CD4-positive, CD25-positive, alpha-beta regulatory T cell (primary cell): ENCODE measurements around the gene NCKAP5L. TPM values are rescaled to one million over a fixed set of nuclear protein-coding genes. Genes with fewer than 3 reads are reported as not detected.
A peak's percentile ranks its signal among the peaks of the same experiment; 100 is the strongest.
"Not testable (repeated sequence)": the region's sequence is repeated elsewhere in the genome, so short reads cannot be mapped to it uniquely, and the experiment has no call there.

Source experiments
- ATAC-seq, 2 donors: fragments of 150-1000 bp; cut with Tn5 transposase; one replicate each; pipeline ENCODE4 v1.10.0; 2021; ENCODE audit warnings: low read depth in 2 of 2, moderate number of reproducible peaks in 2 of 2, moderate library complexity in 1 of 2
- DNase-seq, 3 donors: peaks; one replicate each; pipeline versions ENCODE4 v3.0.0 to v3.0.0-alpha.2; 2012 to 2022; ENCODE audit warnings: mixed read lengths in 1 of 3
- H3K27ac ChIP-seq: one replicate; pipeline ENCODE4 v1.7.0; 2013; ENCODE audit warnings: mild to moderate bottlenecking, low read length; ENCODE audit not compliant: insufficient read depth, poor library complexity, severe bottlenecking
- H3K27me3 ChIP-seq: one replicate; pipeline ENCODE4 v1.7.0; 2013; ENCODE audit warnings: low read length; ENCODE audit not compliant: control insufficient read depth, insufficient read depth
- H3K36me3 ChIP-seq: one replicate; pipeline ENCODE4 v1.7.0; 2013; ENCODE audit warnings: mild to moderate bottlenecking, low read length, moderate library complexity; ENCODE audit not compliant: control insufficient read depth, insufficient read depth
- H3K4me1 ChIP-seq: 2 replicates; pipeline ENCODE4 v1.7.0; 2013; ENCODE audit warnings: mild to moderate bottlenecking, low read length; ENCODE audit not compliant: insufficient read depth, control insufficient read depth, poor library complexity, severe bottlenecking
- H3K4me3 ChIP-seq: one replicate; pipeline ENCODE4 v1.7.0; 2013; ENCODE audit warnings: low read depth, mild to moderate bottlenecking, low read length, moderate library complexity
- H3K9me3 ChIP-seq, 2 experiments: 1 replicate in 1 of 2; 2 replicates in 1 of 2; pipeline ENCODE4 v1.7.0; 2013; ENCODE audit warnings: low read length in 2 of 2, mild to moderate bottlenecking in 1 of 2, moderate library complexity in 1 of 2; ENCODE audit not compliant: control insufficient read depth in 2 of 2
- H3K27ac Mint-ChIP-seq, 3 donors: one replicate each; pipeline ENCODE4 v1.8.0; 2020 to 2022; ENCODE audit warnings: mild to moderate bottlenecking in 3 of 3, mixed read lengths in 3 of 3, moderate library complexity in 2 of 3
- H3K27me3 Mint-ChIP-seq: one replicate; pipeline ENCODE4 v1.8.0; 2022; ENCODE audit warnings: mild to moderate bottlenecking, mixed read lengths
- H3K36me3 Mint-ChIP-seq: one replicate; pipeline ENCODE4 v1.8.0; 2020; ENCODE audit warnings: mixed read lengths
- H3K4me1 Mint-ChIP-seq, 4 donors: one replicate each; pipeline ENCODE4 v1.8.0; 2020 to 2022; ENCODE audit warnings: mixed read lengths in 4 of 4, mild to moderate bottlenecking in 1 of 4
- H3K4me3 Mint-ChIP-seq, 4 donors: one replicate each; pipeline ENCODE4 v1.8.0; 2020 to 2022; ENCODE audit warnings: mild to moderate bottlenecking in 4 of 4, mixed read lengths in 4 of 4, moderate library complexity in 3 of 4
- H3K9me3 Mint-ChIP-seq, 7 donors: one replicate each; pipeline ENCODE4 v1.8.0; 2020 to 2022; ENCODE audit warnings: mixed read lengths in 7 of 7, mild to moderate bottlenecking in 3 of 7, moderate library complexity in 2 of 7
- polyA plus RNA-seq, 4 donors: library from polyadenylated mRNA; unstranded; fragments of 300-500 nt; fragmentation: Illumina TruSeq; gene quantifications; one replicate each; pipeline ENCODE4 v1.2.3, GENCODE V29; 2021
- total RNA-seq: library from RNA; stranded (reverse); gene quantifications from one replicate; pipeline ENCODE4 v1.2.3, GENCODE V29; 2022

The NCKAP5L gene
- total and polyA plus RNA-seq, 5 donors from 2014 or later, result 0.18 to 7.8 (median 0.73) TPM

- Histone ChIP-seq H3K27ac (no peak overlapping the region), H3K4me1 (no peaks in the 10 kb centered on the region), H3K9me3 (no peaks in the 10 kb centered on the region), H3K4me3 (no peak overlapping the region), H3K36me3 (no peaks in the 10 kb centered on the region), H3K27me3 (no peaks in the 10 kb centered on the region)
- DNase-seq, result no peak
- no peaks in the 10 kb centered on the region for H3K36me3 Mint-ChIP-seq
- peak overlapping the region in 1 of 3 donors; percentile 3 for H3K27ac Mint-ChIP-seq
- no peak for ATAC-seq
- no peak overlapping the region for H3K4me3 Mint-ChIP-seq
- no peaks in the 10 kb centered on the region for H3K4me1 Mint-ChIP-seq
- peaks cover 10% of the 10 kb centered on the region for H3K27me3 Mint-ChIP-seq
- no peaks in the 10 kb centered on the region for H3K9me3 Mint-ChIP-seq
Measured at GRCh38 chr12:49872381-49872780, 44.2 kb upstream of the NCKAP5L start.

GRCh38 chr12:49871811-49872251 lies 43.6 kb upstream of the NCKAP5L start:
- H3K27me3 ChIP-seq, H3K36me3 ChIP-seq, H3K4me1 Mint-ChIP-seq, H3K9me3 ChIP-seq, H3K27ac ChIP-seq, DNase-seq, ATAC-seq, H3K4me3 ChIP-seq, H3K4me3 Mint-ChIP-seq, H3K36me3 Mint-ChIP-seq, H3K9me3 Mint-ChIP-seq, H3K4me1 ChIP-seq: not testable (repeated sequence)
- Mint-ChIP-seq H3K27me3 (peaks cover 10% of the 10 kb centered on the region), H3K27ac (peak overlapping the region in 1 of 3 donors; percentile 3)

GRCh38 chr12:49871263-49871561 lies 43.0 kb upstream of the NCKAP5L start:
- H3K4me3 Mint-ChIP-seq, result no peak overlapping the region
- Histone ChIP-seq H3K4me1 (no peaks in the 10 kb centered on the region), H3K27me3 (no peaks in the 10 kb centered on the region), H3K36me3 (no peaks in the 10 kb centered on the region), H3K4me3 (no peak overlapping the region), H3K9me3 (no peaks in the 10 kb centered on the region), H3K27ac (no peak overlapping the region)
- no peaks in the 10 kb centered on the region for H3K9me3 Mint-ChIP-seq
- ATAC-seq, result no peak
- peaks cover 10% of the 10 kb centered on the region for H3K27me3 Mint-ChIP-seq
- no peak for DNase-seq
- no peaks in the 10 kb centered on the region for H3K36me3 Mint-ChIP-seq
- no peaks in the 10 kb centered on the region for H3K4me1 Mint-ChIP-seq
- H3K27ac Mint-ChIP-seq, result no peak overlapping the region

GRCh38 chr12:49870501-49871262 lies 42.5 kb upstream of the NCKAP5L start:
- peaks cover 12% of the 10 kb centered on the region for H3K27me3 Mint-ChIP-seq
- ATAC-seq, result no peak
- H3K27me3 ChIP-seq, result no peaks in the 10 kb centered on the region
- H3K36me3 Mint-ChIP-seq, result no peaks in the 10 kb centered on the region
- H3K27ac ChIP-seq, result no peak overlapping the region
- no peak overlapping the region for H3K4me3 ChIP-seq
- no peaks in the 10 kb centered on the region for H3K4me1 ChIP-seq
- no peak for DNase-seq
- no peak overlapping the region for H3K27ac Mint-ChIP-seq
- H3K9me3 Mint-ChIP-seq, result peaks cover 0 to 2% (median 0%) of the 10 kb centered on the region in 7 donors
- H3K9me3 ChIP-seq, result no peaks in the 10 kb centered on the region
- H3K36me3 ChIP-seq, result no peaks in the 10 kb centered on the region
- no peak overlapping the region for H3K4me3 Mint-ChIP-seq
- H3K4me1 Mint-ChIP-seq, result no peaks in the 10 kb centered on the region

- DNase-seq (no peak), ATAC-seq (no peak)
- H3K36me3 Mint-ChIP-seq, result no peaks in the 10 kb centered on the region
- H3K4me3 Mint-ChIP-seq, result no peak overlapping the region
- Histone ChIP-seq H3K4me1 (no peaks in the 10 kb centered on the region), H3K4me3 (no peak overlapping the region), H3K27me3 (no peaks in the 10 kb centered on the region), H3K9me3 (no peaks in the 10 kb centered on the region), H3K27ac (no peak overlapping the region), H3K36me3 (no peaks in the 10 kb centered on the region)
- no peak overlapping the region for H3K27ac Mint-ChIP-seq
- H3K9me3 Mint-ChIP-seq, result peaks cover 0 to 2% (median 0%) of the 10 kb centered on the region in 7 donors
- H3K27me3 Mint-ChIP-seq, result peaks cover 15% of the 10 kb centered on the region
- H3K4me1 Mint-ChIP-seq, result no peaks in the 10 kb centered on the region
Measured at GRCh38 chr12:49869816-49870500, 41.7 kb upstream of the NCKAP5L start.

- H3K4me1 ChIP-seq, result no peaks in the 10 kb centered on the region
- Mint-ChIP-seq H3K9me3 (peaks cover 0 to 2% (median 0%) of the 10 kb centered on the region in 7 donors), H3K27ac (no peak overlapping the region), H3K36me3 (no peaks in the 10 kb centered on the region), H3K4me3 (no peak overlapping the region), H3K4me1 (no peaks in the 10 kb centered on the region), H3K27me3 (peaks cover 20% of the 10 kb centered on the region)
- H3K36me3 ChIP-seq, result no peaks in the 10 kb centered on the region
- no peaks in the 10 kb centered on the region for H3K27me3 ChIP-seq
- no peak for DNase-seq
- no peaks in the 10 kb centered on the region for H3K9me3 ChIP-seq
- no peak overlapping the region for H3K27ac ChIP-seq
- H3K4me3 ChIP-seq, result no peak overlapping the region
- no peak for ATAC-seq
Measured at GRCh38 chr12:49868952-49869815, 41.0 kb upstream of the NCKAP5L start.

GRCh38 chr12:49868449-49868848 lies 40.2 kb upstream of the NCKAP5L start:
- Histone ChIP-seq H3K4me3 (no peak overlapping the region), H3K27ac (no peak overlapping the region), H3K27me3 (no peaks in the 10 kb centered on the region), H3K9me3 (no peaks in the 10 kb centered on the region), H3K4me1 (no peaks in the 10 kb centered on the region), H3K36me3 (no peaks in the 10 kb centered on the region)
- no peaks in the 10 kb centered on the region for H3K4me1 Mint-ChIP-seq
- no peak overlapping the region for H3K27ac Mint-ChIP-seq
- ATAC-seq, result no peak
- H3K4me3 Mint-ChIP-seq, result no peak overlapping the region
- DNase-seq, result no peak
- no peaks in the 10 kb centered on the region for H3K36me3 Mint-ChIP-seq
- H3K9me3 Mint-ChIP-seq, result peaks cover 0 to 2% (median 0%) of the 10 kb centered on the region in 7 donors
- peaks cover 20% of the 10 kb centered on the region for H3K27me3 Mint-ChIP-seq
